AG09309 (cell line): ENCODE results near the gene TMEM150B.

Source experiments
- DNase-seq: peaks from one replicate; pipeline ENCODE4 v3.0.0-alpha.2; 2010; ENCODE audit warnings: low read depth
- H3K4me3 ChIP-seq: 2 replicates; pipeline ENCODE4 v1.5.1; 2011; ENCODE audit warnings: mild to moderate bottlenecking, low read depth, low read length, moderate library complexity; ENCODE audit not compliant: control insufficient read depth
- TF ChIP-seq, protein P1 (sequence below): IDR thresholded peaks from 2 replicates; pipeline ENCODE4 v1.5.1; 2011; ENCODE audit warnings: mild to moderate bottlenecking, low read depth, low read length, inconsistent platforms; ENCODE audit not compliant: insufficient read depth, control insufficient read depth; ENCODE audit errors: missing control alignments

The TMEM150B gene

GRCh38 chr19:55285229-55285890 is 39.8 kb downstream of the TMEM150B start:
- DNase-seq, result no peak
- H3K4me3 ChIP-seq, result peak overlapping the region; percentile 47
- TF ChIP-seq, protein P1, sequence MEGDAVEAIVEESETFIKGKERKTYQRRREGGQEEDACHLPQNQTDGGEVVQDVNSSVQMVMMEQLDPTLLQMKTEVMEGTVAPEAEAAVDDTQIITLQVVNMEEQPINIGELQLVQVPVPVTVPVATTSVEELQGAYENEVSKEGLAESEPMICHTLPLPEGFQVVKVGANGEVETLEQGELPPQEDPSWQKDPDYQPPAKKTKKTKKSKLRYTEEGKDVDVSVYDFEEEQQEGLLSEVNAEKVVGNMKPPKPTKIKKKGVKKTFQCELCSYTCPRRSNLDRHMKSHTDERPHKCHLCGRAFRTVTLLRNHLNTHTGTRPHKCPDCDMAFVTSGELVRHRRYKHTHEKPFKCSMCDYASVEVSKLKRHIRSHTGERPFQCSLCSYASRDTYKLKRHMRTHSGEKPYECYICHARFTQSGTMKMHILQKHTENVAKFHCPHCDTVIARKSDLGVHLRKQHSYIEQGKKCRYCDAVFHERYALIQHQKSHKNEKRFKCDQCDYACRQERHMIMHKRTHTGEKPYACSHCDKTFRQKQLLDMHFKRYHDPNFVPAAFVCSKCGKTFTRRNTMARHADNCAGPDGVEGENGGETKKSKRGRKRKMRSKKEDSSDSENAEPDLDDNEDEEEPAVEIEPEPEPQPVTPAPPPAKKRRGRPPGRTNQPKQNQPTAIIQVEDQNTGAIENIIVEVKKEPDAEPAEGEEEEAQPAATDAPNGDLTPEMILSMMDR, result no peak

GRCh38 chr19:55284405-55285058 is 40.6 kb downstream of the TMEM150B start:
- no peak for DNase-seq
- H3K4me3 ChIP-seq, result peak overlapping the region; percentile 47
- TF ChIP-seq, protein P1, result no peak

DNA sequence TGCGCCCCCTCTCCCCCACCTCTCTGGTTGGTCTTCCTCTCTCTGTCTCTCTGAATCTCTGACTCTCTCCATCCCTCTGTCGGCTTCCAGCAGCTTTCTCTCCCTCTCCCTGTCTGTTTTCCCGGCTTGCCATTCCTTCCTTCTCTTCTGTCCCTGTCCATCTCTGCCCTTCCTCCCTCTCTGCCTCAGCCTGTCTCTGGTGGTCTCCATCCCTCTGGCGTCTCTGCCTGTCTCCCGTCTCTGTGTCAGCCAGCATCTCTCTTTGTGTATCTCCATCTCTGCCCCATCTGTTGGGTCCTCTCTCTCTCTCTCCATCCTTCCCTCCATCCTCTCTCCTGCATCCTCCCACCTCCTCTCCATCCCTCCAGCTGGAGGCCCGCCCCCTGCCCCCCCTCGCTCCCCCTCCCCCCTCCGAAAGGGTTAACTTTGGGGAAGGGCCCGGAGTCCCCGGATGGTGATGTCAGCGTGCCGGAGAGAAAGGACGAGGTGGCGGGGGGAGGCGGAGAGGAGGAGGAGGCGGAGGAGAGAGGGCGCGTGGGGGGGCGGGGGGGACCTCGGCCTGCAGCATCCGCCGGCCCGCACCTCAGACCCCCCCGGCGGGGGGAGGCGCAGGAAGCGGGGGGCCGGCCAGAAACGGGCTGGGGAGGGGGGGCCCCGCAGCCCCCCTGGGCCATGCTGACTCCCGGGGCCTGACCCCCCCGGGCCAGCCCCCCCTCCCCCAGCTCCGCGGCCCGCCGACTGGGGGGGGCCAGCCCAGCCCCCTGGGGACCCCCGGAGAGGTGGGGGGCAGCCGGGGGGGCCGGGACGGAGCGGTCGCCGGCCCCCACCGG is 41.4 kb downstream of the TMEM150B start, which contains the start of gene BRSK1:
Gene BRSK1, plus strand, starts transcription at position 450 of the 830 bp plus-strand sequence. CDS start 446 bp downstream, outside the sequence.
- TF ChIP-seq, protein P1, result no peak
- DNase-seq, result no peak
- peak within 1 kb of the TSS; percentile 47 for H3K4me3 ChIP-seq

GRCh38 chr19:55279770-55280643 is 45.1 kb downstream of the TMEM150B start, which contains the start of gene HSPBP1:
Gene HSPBP1 (minus strand): TSS chr19:55280110. CDS start chr19:55279608, 502 bp downstream.
- peak; percentile 53 for DNase-seq
- H3K4me3 ChIP-seq, result peak within 1 kb of the TSS; percentile 67
- TF ChIP-seq, protein P1, result no peak

DNA sequence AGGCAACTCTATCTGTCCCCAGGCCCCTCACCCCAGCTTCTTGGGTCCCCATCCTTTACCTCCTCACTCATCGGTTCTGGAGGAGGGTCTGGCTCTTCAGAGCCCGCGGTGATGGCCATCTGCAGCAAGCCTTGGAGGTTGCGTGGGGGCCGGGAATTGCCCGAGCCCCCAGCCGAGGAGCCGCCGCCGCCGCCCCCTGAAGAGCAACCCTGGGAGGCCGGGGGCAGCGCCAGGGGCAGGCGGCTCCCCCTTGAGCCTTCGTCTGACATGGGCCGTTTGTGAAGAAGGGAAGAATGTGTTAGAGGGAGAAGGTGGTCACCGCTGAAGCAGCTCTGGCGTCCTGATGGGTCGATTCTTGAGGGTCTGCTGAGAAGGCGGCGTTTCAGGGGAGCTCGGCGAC is 45.8 kb downstream of the TMEM150B start:
- TF ChIP-seq, protein P1, result no peak

More for the DNA sequence above, 45.8 kb downstream of the TMEM150B start:
- peak overlapping the region; percentile 67 for H3K4me3 ChIP-seq
- DNase-seq, result no peak
